SK-N-SH treated with all-trans-retinoic acid at 6 μM for 48 hours (cell line): Measurements from ENCODE around the gene DET1.

Experiments
- ARNTL ChIP-seq: fragments of 450-650 bp; formaldehyde crosslinking; IDR thresholded peaks from 2 replicates; pipeline ENCODE4 v1.5.0; 2020; ENCODE audit warnings: low read depth, mild to moderate bottlenecking, moderate library complexity, borderline replicate concordance
- CREB5 ChIP-seq: fragments of 250-450 bp; sonication (Bioruptor Pico); IDR thresholded peaks from 2 replicates; pipeline ENCODE4 v1.5.1; 2020; ENCODE audit warnings: low read depth, mild to moderate bottlenecking, moderate library complexity
- OSR1 ChIP-seq: fragments of 250-450 bp; sonication (Bioruptor Pico); IDR thresholded peaks from 2 replicates; pipeline ENCODE4 v1.8.0; 2022; ENCODE audit warnings: moderate library complexity, mild to moderate bottlenecking, inconsistent platforms
- PATZ1 ChIP-seq: fragments of 250-450 bp; sonication (Bioruptor Pico); IDR thresholded peaks from 2 replicates; pipeline ENCODE4 v1.8.0; 2020; ENCODE audit warnings: mild to moderate bottlenecking, moderate library complexity, borderline replicate concordance
- RARB ChIP-seq: fragments of 250-450 bp; sonication (Bioruptor Pico); IDR thresholded peaks from 2 replicates; pipeline ENCODE4 v1.8.0; 2021; ENCODE audit warnings: mild to moderate bottlenecking, moderate library complexity
- ZFP30 ChIP-seq: fragments of 450-650 bp; formaldehyde crosslinking; IDR thresholded peaks from 2 replicates; pipeline ENCODE4 v1.5.0; 2022; ENCODE audit warnings: mild to moderate bottlenecking, moderate library complexity

- no peak for TF ChIP-seq OSR1 (CRISPR knock-in tag)
- TF ChIP-seq RARB: no peak
- TF ChIP-seq PATZ1 (CRISPR knock-in tag): no peak
- TF ChIP-seq ARNTL (CRISPR knock-in tag): no peak
- no peak for TF ChIP-seq CREB5 (CRISPR knock-in tag)
- no peak for TF ChIP-seq ZFP30 (CRISPR knock-in tag)
Measured at GRCh38 chr15:88541709-88542341, 4.7 kb downstream of the DET1 start.
